ENCODE results near the gene GRAMD2A. TPM values are rescaled to one million over a fixed set of nuclear protein-coding genes. Genes with fewer than 3 reads are reported as not detected.

Gene GRAMD2A
- total RNA-seq, 1 experiment from 2014 or later: 1.3 TPM

DNA sequence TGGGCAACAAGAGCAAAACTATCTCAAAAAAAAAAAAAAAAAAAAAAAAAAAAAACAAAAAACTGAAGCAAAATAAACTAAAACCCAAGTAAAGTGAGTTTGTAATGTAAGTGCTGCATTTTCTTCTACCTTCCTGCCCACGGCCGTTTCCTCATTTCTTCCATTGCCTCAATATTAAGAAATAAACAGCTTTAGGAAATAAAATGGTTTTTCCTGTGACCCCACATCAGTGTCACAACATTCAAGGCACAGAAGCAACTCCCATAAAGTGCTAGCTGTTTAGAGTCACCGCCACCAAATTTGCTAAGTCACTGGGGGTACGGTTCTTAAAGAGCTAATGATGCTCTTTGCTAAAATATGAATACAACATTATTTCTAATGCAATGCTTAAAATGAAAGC is 30.1 kb upstream of the GRAMD2A start:
- Histone ChIP-seq H4K5ac (ENCODE audit: insufficient read length, low read depth, low read length) (no peak overlapping the region), H3T11ph (ENCODE audit: low read length) (no peak overlapping the region), H3K79me2 (ENCODE audit: insufficient read depth, low read length) (peaks cover 63% of the 10 kb centered on the region; the same call in 1 of the 2 replicates), H2AFZ (ENCODE audit: low read length) (no peak overlapping the region), H2BK5ac (ENCODE audit: insufficient read length, low read length) (no peak overlapping the region), H3K14ac (ENCODE audit: insufficient read depth, low read length) (no peak overlapping the region), H4K20me1 (ENCODE audit: control insufficient read depth, insufficient read depth, insufficient read length) (no peaks in the 10 kb centered on the region), H3K4me2 (ENCODE audit: insufficient read depth, insufficient read length, low read length) (no peak overlapping the region), H3K18ac (ENCODE audit: insufficient read length, low read depth, low read length) (no peak overlapping the region), H3K4ac (ENCODE audit: low read depth, low read length) (no peak overlapping the region), H2BK120ac (ENCODE audit: low read depth, low read length, poor library complexity, severe bottlenecking) (no peak overlapping the region), H4K8ac (replicated peaks; ENCODE audit: insufficient read length, low read depth, low read length) (no peak overlapping the region), H3K27me3 (ENCODE audit: insufficient read depth, low read length) (no peaks in the 10 kb centered on the region), H3K4me1 (ENCODE audit: insufficient read depth, low read length) (peaks cover 13% of the 10 kb centered on the region; the same call in 1 of the 2 replicates), H3K56ac (ENCODE audit: insufficient read length, low read depth, low read length) (no peak overlapping the region), H2BK20ac (ENCODE audit: low read depth, low read length, poor library complexity, severe bottlenecking) (no peak overlapping the region), H3K23me2 (ENCODE audit: insufficient read length, low read depth, low read length, poor library complexity, severe bottlenecking) (peaks cover 24% of the 10 kb centered on the region), H3K27ac (ENCODE audit: insufficient read length, low read depth, low read length) (no peak overlapping the region), H2AK5ac (ENCODE audit: insufficient read length, low read length) (no peak overlapping the region), H3K9ac (ENCODE audit: extremely low read depth, insufficient read length, low read length) (no peak overlapping the region), H4K91ac (ENCODE audit: insufficient read length, low read depth, low read length) (no peak overlapping the region), H2BK15ac (ENCODE audit: low read depth, low read length) (no peak overlapping the region), H3K23ac (ENCODE audit: insufficient read length, low read depth, low read length) (no peak overlapping the region), H3K79me1 (ENCODE audit: insufficient read depth, low read depth, low read length, poor library complexity, severe bottlenecking) (peaks cover 9% of the 10 kb centered on the region), H2BK12ac (ENCODE audit: insufficient read length, low read depth, low read length) (no peak overlapping the region), H3K9me3 (ENCODE audit: control insufficient read depth, low read depth, low read length) (no peaks in the 10 kb centered on the region)
- Mint-ChIP-seq H3K4me1 (peaks cover 57 to 64% of the 10 kb centered on the region in 2 experiments), H3K27ac (no peak overlapping the region), H3K36me3 (ENCODE audit: insufficient read depth in 1 of 3, low read depth in 3 of 3) (peaks cover 14 to 43% (median 27%) of the 10 kb centered on the region in 3 experiments; a peak in 6 of 7 replicates), H3K27me3 (ENCODE audit: low read depth) (peaks cover 7% of the 10 kb centered on the region), H3K9me3 (no peaks in the 10 kb centered on the region; a peak in 2 of 5 replicates), H3K4me3 (peak overlapping the region; percentile 44 to 97)
- no CpG with 5 or more reads among the region's 4 CpGs for WGBS (ENCODE audit: extremely low coverage, insufficient read length, low lambda C conversion rate)
- TF ChIP-seq, protein P1, sequence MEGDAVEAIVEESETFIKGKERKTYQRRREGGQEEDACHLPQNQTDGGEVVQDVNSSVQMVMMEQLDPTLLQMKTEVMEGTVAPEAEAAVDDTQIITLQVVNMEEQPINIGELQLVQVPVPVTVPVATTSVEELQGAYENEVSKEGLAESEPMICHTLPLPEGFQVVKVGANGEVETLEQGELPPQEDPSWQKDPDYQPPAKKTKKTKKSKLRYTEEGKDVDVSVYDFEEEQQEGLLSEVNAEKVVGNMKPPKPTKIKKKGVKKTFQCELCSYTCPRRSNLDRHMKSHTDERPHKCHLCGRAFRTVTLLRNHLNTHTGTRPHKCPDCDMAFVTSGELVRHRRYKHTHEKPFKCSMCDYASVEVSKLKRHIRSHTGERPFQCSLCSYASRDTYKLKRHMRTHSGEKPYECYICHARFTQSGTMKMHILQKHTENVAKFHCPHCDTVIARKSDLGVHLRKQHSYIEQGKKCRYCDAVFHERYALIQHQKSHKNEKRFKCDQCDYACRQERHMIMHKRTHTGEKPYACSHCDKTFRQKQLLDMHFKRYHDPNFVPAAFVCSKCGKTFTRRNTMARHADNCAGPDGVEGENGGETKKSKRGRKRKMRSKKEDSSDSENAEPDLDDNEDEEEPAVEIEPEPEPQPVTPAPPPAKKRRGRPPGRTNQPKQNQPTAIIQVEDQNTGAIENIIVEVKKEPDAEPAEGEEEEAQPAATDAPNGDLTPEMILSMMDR (conservative IDR thresholded peaks at IDR 0.05): no peak
- DNase-seq: no peak
